Measurements from ENCODE around the gene PDE10A. TPM values are rescaled to one million over a fixed set of nuclear protein-coding genes. Genes with fewer than 3 reads are reported as not detected.

PDE10A gene
- total and polyA plus RNA-seq, 2 of the 13 experiments (the other 11 are each of a cell fraction or from before 2014, with no cell fraction given): not detected

GRCh38 chr6:165680975-165681374 lies 17.9 kb upstream of the PDE10A start:
- no TSS peak for BruUV-seq (replicated peaks)
- in situ Hi-C loops (cut with HindIII; ENCODE audit: extremely low pct_ligation_motif_present, low pct_unique_long_range_greater_than_20kb): no loop called here
- H3K27ac ChIP-seq (ENCODE audit: extremely low read length, insufficient read depth, low read length): no peak overlapping the region
- DNase-seq (ENCODE audit: low spot score) (no peak), ATAC-seq (no peak), FAIRE-seq (no peak)
- CTCF ChIA-PET (ENCODE audit: low intra/inter-chr PET ratio, low total read pairs): no interaction called here
- H3K9ac ChIP-seq (ENCODE audit: insufficient read depth, low read depth, low read length): no peak overlapping the region
- no peak overlapping the region for H2AFZ ChIP-seq (ENCODE audit: low read length)
- H3K36me3 ChIP-seq (replicated peaks in 1 of 2; ENCODE audit: control insufficient read depth in 1 of 2, insufficient read depth in 2 of 2, low read length in 2 of 2): no peaks in the 10 kb centered on the region
- POLR2A ChIA-PET: no interaction called here
- 4% methylated on average over 5 of the region's 5 CpGs for WGBS (ENCODE audit: low lambda C conversion rate)
- intact Hi-C loops (cut with micrococcal nuclease; ENCODE audit: unreplicated experiment): no loop called here
- no peak overlapping the region for H3K4me2 ChIP-seq (ENCODE audit: low read depth, low read length)
- H3K4me3 ChIP-seq (replicated peaks in 1 of 3; ENCODE audit: insufficient read depth in 1 of 3, low read depth in 2 of 3, low read length in 3 of 3): no peak overlapping the region
- no peak for TF ChIP-seq MYNN (CRISPR knock-in tag; IDR thresholded peaks at IDR 0.05; ENCODE audit: low read depth)
- no peak for TF ChIP-seq FOXO1 (CRISPR knock-in tag; IDR thresholded peaks at IDR 0.05)
- TF ChIP-seq KLF16 (CRISPR knock-in tag; IDR thresholded peaks at IDR 0.05): no peak
- TF ChIP-seq ZNF841 (CRISPR knock-in tag; IDR thresholded peaks at IDR 0.05; ENCODE audit: borderline replicate concordance): no peak
- TF ChIP-seq AHR (CRISPR knock-in tag; IDR thresholded peaks at IDR 0.05): no peak
- TF ChIP-seq ZNF350 (CRISPR knock-in tag; IDR thresholded peaks at IDR 0.05; ENCODE audit: borderline replicate concordance, low read depth): no peak
- no peak for TF ChIP-seq ZNF275 (CRISPR knock-in tag; IDR thresholded peaks at IDR 0.05; ENCODE audit: borderline replicate concordance)
- no peak for TF ChIP-seq CENPX (CRISPR knock-in tag; IDR thresholded peaks at IDR 0.05)
- TF ChIP-seq MAF1 (CRISPR knock-in tag; IDR thresholded peaks at IDR 0.05; ENCODE audit: borderline replicate concordance): no peak
- no peak for TF ChIP-seq ZNF44 (CRISPR knock-in tag; IDR thresholded peaks at IDR 0.05)
- TF ChIP-seq YEATS2 (CRISPR knock-in tag; IDR thresholded peaks at IDR 0.05; ENCODE audit: borderline replicate concordance): no peak
- no peak for TF ChIP-seq TRIM24 (CRISPR knock-in tag; IDR thresholded peaks at IDR 0.05)
- no peak for TF ChIP-seq RBFOX2 (IDR thresholded peaks at IDR 0.05; ENCODE audit: low read depth, low read length)
- TF ChIP-seq IRF2 (CRISPR knock-in tag; IDR thresholded peaks at IDR 0.05): no peak
- no peaks in the 10 kb centered on the region for H3K4me1 ChIP-seq (ENCODE audit: insufficient read depth, low read length)
- peaks cover 2 to 18% of the 10 kb centered on the region in 2 experiments; a peak in 3 of 5 replicates for H3K27me3 ChIP-seq (ENCODE audit: control insufficient read depth in 1 of 2, insufficient read depth in 2 of 2, low read length in 2 of 2)
- no peaks in the 10 kb centered on the region for H4K20me1 ChIP-seq (ENCODE audit: insufficient read depth, low read length)
- H3K79me2 ChIP-seq (ENCODE audit: insufficient read depth, low read length): no peaks in the 10 kb centered on the region
- H3K9me3 ChIP-seq (ENCODE audit: low read length): no peaks in the 10 kb centered on the region

Measured in HepG2 (cell line).